Right renal cortex interstitium (tissue), 3 donors: ENCODE results near the gene PSMB7. TPM values are rescaled to one million over a fixed set of nuclear protein-coding genes. Genes with fewer than 3 reads are reported as not detected.
"Not testable (repeated sequence)": the region's sequence is repeated elsewhere in the genome, so short reads cannot be mapped to it uniquely, and the experiment has no call there.

Experiments used
- DNase-seq, 3 donors: peaks; one replicate each; pipeline ENCODE4 v3.0.0-alpha.2; 2013; ENCODE audit warnings: low read depth in 3 of 3, low spot score in 2 of 3
- polyA plus RNA-seq, 3 donors: library from polyadenylated mRNA; unstranded; fragments of 120-200 nt; gene quantifications; one replicate each; pipeline ENCODE4 v1.2.1, GENCODE V29; 2013; ENCODE audit not compliant: insufficient read length in 3 of 3

The PSMB7 gene
- polyA plus RNA-seq, 3 donors = 233 to 239 (median 236) TPM

DNA sequence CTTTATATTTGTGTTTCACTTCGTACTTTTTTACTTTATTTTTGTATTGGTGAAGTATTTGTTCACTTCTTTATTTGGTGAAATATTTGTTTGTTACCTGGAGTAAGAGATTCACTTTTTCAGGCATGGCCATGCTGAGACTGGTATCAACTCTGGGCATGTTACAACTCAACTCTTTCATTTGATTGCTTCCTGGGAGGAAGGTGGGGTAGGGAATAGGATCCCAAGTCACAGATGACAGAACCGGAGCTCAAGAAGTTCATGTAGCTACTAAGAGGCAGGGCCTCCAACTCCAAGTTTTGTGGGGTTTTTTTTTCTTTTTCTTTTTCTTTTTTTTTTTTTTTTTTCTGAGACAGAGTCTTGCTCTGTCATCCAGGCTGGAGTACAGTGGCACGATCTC lies 28.9 kb upstream of the PSMB7 start:
- no peak for DNase-seq

DNA sequence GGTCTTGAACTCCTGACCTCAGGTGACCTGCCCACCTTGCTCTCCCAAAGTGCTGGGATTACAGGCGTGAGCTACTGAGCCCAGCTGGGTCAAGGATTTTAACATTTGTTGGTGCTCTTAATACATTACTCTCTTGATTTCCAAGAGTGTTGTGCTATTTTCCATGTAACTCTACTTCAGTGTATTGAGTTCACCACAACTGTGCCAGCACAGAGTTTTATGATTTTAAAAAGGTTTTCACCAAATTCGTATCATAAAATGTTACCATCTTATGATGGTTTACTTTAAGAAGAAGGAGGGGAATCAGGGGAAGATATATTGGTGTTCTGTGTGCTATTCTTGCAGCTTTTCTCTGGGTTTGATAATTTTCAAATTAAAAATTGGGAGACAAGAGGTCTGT lies 28.4 kb upstream of the PSMB7 start:
- no peak for DNase-seq

DNA sequence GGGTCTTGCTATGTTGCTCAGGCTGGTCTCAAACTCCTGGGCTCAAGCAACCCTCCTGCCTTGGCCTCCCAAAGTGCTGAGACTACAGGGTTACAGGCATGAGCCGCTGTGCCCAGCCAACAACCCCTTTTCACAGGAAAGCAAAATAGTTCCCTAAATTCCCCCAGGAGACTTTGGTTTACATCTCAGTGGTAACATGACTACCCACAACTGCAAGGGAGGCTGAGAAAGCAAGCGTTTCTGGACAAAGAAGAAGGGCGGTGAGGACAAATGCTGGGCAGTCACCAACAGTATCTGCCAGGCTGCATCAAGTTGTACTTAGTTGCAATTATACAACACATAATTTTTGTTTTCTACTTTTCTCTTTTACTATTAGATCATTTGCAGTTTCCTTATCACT lies 27.6 kb upstream of the PSMB7 start:
- no peak for DNase-seq

DNA sequence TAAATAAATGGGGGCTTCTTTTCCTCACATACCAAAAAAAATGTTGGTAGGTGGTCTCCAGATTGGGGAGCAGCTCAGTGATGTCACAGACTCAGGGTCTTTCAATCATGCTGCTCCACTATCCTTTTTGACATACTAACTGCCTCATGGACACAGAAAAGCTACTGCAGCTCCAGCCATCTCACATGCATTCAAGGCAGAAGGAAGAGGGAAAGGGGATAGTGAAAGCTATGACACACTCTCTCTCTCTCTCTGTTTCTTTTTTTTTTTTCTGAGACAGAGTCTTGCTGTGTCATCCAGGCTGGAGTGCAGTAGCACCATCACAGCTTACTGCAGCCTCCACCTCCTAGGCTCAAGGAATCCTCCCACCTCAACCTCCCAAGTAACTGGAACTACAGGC lies 27.1 kb upstream of the PSMB7 start:
- no peak for DNase-seq

DNA sequence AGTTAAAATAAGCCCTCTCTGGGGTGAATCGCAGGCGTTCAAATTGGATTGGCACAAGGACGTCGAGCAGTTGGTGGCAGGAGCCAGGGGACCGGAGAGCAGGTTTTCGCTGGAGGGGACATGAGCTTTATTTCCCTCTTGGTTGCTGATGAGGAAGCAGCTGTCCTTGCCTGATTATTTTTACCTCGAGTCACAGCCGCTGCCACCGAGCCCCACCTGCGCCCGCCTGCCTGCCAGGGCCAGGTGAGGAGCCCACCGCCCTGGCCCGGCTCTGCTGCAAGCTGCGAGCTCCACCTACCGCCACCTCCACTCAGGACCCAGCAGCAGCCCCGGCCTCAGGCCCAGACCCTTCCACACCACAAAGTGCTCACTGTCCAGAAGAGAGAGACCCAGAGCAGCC lies 26.0 kb upstream of the PSMB7 start:
- no peak for DNase-seq

DNA sequence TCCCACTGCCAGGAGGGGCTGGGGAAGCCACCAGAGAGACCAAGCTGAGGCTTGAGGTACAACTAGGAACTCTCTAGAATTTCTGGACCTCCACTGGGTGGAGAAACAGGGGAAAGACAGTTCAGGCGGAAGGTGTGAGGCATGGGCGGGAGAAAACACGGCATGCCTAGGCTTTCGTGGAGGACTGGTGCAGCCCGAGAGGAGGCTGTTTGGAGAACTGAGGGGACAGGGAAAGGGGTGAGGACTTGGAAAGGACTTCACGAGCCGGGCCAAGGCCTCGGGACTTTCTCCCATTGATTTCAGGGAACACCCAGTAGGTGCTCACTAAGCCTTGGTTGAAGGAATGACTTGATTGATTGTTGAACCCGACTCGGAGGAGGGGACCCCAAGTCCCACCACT lies 25.5 kb upstream of the PSMB7 start:
- DNase-seq = no peak

DNA sequence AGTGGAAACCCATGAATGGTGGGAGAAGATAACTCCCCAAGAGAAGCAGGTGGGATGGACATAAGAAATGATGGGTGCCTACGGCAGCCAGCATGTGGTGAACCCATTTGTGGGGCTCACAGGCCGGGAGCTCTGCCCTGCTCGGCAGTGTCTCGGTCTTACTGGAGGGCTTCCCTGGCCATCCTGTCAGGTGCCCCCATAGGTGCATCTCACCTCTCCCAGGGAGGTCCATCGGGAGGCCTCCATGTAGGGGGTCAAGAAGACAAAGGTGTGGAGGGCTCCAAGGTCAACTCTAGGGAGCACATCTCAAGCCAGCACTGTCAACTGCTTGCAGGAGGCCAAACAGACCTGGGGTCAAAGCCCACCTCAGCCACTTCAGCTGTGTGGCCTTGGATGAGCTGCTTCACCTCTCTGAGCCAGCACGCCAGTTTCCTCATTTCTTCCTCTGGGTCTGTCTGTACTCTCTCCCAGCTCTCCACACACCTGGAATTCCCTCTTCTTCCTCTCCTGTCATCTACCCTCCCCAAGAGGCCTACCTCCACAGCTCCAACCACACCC lies 24.5 kb upstream of the PSMB7 start:
- no peak for DNase-seq

DNA sequence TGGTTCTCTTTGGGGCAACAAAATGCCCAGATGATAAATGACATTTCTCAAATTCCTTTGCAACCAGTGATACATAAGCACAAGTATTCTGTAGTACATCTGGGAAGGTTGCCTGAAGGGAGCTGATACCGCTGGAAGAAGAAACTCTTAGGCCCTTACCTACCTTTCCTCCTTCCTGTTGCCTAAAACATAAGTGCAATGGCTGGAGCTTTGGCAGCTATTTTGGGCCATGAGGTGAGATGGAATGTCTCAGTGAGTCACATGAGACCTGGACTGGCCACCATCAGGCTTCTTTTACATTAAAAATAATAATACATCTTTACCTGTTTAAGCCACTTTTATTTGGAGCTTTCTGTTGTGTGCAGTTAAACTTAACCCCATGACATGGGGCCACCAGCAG lies 23.8 kb upstream of the PSMB7 start:
- no peak for DNase-seq

DNA sequence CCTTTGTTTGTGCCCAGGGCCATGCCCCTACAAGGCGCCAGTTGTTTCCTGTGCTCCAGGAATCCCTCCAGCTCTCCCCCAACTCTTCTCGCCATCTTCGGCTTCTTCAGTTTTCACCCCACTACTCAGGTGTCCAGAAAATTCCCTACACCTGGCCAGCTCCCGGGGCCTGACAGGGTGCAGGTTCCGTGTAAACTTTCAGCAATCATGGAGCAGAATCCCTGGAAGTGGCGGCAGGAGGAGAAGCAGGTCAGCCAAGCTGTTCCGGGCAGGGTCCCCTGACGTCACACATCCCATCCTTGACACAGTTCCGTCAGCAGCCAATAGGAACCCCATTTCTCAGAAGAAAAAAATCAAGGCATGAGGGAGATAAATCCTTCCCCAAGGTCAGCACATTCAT lies 22.8 kb upstream of the PSMB7 start:
- DNase-seq = no peak

DNA sequence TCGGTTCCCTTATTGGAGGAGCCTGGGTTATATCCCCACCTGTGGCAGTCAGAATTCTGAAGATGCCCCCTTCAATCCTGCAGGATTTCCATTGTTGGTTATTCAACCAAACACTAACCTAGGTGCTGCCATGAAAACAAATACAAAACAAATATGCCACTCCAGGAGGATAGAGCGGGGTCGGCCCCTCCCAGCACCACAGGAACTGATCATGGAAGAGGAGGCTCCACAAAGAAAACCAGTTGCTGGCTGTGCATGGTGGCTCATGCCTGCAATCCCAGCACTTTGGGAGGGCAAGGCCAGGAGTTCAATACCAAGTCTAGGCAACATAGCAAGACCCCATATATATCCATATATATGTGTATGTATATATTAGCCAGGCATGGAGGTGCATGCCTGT lies 21.8 kb upstream of the PSMB7 start:
- DNase-seq = no peak

DNA sequence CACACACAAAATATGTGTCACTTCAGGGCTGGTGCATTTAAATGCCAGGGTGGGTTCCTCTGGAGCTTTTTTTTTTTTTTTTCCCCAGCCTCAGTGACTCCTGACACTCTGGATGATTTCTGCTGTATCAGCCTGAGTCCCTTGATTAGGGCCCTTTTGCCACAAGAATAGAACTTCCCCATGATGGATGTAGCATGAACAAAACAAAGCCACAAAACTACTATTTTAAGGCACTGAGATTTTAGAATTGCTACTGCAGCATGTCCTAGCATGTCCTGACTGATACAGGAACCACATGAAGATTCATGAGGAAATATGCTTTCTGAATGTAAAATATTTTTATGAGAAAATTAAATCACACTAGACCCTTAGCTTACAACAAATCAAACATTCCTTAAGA lies 21.1 kb upstream of the PSMB7 start:
- DNase-seq = no peak

DNA sequence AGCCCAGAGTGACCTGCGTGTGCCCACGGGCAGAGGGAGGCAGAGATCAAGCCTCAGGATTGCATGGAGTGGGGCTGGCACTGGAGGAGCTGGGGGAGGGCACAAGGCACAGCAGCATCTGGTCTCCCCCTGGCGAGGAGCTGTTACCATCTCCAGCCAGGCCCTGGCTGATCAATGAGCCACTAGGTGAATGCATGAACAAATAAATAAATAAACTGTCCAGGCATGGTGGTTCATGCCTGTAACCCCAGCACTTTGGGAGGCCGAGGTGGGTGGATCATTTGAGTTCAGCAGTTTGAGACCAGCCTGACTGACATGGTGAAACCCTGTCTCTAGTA lies 14.3 kb upstream of the PSMB7 start:
- DNase-seq = no peak

DNA sequence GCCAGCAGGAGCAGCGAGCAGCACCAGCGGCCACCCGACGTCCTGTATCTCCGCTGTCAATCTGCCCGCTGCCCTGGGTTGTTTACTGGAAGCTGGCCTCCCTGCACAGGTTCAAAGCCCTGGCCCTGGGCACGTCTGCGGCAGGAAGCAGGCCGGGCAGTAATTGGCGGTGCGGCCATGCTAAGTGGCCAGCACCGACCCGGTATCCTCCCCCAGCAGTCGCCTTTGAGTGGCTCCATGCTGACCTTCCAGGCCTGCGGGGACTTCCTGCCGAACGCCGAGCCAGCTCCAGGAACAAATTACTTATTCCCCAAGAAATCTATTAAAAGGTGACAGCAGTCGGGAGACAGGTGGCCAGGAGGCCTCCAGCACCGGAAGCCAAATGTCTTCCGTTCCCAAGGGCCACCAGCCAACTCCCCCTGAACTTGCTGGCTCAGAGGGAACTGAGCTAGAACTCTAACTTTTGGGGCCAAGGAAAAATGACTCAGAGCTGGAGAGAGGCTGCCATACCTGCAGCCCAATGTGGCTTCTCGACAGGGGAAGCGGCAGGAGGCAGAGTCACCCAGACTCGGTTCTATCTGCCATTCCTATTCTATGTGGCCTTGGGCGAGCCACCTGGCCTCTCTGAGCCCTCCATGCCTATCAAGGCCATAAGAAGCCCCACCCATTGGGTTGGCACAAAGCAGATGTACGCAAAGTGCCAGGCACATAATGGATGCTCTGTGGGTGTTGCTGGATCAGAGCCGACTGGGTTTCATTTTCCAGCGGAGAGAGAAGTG lies 13.7 kb upstream of the PSMB7 start:
- no peak for DNase-seq

DNA sequence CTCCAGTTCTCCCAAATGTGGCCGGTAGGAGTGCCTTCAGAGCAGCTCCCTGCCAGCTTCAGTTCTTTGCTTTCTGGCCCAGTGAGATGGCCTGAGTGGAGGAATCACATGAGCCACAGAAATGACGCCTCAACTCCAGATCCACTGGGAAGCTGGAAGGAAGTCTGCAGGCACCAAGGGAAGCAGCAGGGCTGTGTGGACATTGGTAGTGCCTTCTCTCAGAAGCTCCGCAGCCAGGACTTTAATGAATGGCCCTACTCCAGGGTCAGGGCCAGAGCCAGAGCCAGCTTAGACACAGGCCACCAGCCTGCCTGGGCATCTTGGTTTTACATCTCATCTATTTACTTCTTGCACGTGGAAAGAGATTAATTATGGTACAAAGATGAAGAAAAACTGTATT lies 12.0 kb upstream of the PSMB7 start:
- DNase-seq = no peak

DNA sequence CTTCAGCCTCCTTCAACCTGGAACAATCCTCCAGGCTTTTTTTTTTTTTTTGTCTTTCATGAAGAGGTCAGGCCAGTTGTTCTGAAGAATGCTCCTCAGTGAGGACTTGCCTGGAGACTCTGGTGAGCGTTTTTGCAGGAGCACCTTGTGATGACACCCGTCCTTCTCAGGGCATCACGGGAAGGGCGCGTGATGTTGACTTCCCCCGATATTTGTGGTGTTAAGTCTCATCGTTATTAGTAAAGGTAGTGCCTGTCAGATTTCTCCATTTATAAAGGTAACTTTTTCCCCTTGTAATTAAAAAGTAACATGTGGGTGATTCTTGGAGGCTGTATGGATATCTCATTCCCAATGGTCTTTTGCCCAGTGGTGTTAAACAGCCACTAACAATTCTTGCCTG lies 11.1 kb upstream of the PSMB7 start:
- no peak for DNase-seq

DNA sequence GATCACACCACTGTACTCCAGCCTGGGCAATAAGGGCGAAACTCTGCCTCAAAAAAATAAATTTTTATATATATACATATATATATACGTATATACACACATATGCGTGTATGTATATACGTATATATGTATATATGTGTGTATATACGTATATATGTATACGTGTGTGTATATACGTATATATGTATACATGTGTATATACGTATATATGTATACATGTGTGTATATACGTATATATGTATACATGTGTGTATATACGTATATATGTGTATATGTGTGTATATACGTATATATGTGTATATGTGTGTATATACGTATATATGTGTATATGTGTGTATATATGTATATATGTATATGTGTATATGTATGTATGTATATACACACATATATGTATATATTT lies 10.5 kb upstream of the PSMB7 start:
- DNase-seq = not testable (repeated sequence)

DNA sequence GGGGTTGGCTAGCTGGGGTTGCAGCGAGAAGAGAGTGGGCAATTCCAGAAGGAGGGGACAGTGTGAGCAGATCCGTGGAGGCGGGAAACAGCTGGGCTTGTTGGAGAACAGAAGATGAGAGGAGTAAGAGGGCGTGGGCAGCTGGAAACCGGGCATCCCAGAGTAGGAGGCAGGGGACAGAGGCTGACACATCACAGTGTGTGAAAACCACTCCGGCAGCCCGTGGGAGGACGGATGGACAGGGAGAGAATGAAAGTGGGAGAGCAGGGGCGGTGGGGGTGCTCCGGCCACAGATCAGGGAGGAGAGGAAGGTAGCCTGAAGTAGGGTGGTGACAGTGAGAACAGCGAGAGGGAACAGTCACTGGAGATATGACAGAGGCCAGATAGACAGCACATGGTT lies 8.3 kb upstream of the PSMB7 start:
- no peak for DNase-seq

DNA sequence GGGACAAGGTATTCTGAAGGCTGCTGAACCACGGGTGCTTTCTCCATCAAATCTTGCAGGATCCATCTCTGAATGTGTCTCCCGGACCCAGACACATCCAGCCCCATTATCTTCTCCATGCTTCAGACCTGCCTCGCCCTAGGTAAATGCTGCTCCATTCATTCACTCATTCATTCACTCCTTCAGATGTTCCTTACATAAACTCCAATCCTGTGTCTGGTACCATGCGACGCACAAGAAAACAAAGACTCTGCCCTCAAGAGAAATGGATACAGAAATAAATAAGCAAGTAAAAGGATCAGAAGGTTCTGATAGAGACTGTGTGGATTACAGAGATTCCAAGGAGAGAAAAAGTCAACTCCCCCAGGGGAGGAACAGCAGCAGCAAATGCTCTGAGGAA lies 7.9 kb upstream of the PSMB7 start:
- DNase-seq = no peak

DNA sequence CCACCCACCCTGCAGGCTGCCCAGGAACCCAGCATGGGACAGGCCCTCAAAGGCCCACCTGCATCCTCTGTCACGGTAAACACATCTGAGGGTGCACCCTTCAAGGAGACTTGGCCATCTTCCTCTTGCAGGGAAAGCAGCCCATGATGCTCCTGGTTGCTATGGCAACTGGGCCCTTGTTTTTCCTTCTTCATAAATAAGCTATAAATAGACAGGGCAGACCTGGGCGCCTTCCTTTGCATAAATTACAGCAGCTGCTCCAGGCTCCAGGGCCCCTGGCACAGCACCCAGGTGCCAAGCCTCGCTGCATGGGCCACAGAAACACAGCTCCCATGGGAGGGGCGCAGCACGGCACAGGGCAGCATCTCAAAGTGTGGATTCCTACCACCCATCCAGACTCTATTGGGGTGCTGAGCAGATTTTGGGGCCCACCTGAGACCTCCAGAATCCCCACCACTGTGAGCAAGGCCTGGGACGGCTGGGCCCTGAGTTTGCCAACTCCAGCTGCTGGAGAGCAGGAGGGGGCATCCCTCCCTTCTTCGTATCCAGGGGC lies 5.8 kb upstream of the PSMB7 start:
- no peak for DNase-seq

DNA sequence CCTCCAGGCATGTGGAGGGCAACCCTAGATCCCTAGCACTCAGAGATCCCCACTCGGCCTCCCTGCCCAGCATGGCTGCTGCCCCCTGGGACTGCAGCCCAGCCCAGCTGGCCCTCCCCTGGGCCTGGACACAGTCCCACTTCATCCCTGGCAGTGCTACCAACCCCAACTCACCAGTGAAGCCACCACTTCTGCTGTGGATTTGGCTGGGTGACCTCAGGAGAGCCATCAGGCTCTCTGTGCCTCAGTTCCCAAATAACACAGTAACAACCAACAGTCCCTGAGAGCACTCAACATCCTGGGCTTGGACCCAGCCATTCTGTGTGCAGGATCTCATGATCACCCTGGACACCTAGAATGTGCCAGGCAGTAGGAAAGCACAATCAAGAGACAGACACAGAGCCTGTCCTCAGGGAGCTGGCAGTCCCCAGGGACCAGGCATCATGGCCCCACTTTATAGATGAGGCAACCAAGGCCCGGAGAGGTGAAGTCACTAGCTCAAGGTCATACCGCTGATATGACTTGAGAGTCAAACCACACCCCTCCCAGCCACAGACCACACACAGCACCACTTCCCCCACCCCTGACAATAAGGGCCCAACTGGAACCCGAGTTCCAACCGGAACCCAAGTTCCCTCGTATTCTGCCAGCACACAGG lies 4.7 kb upstream of the PSMB7 start:
- DNase-seq = no peak

DNA sequence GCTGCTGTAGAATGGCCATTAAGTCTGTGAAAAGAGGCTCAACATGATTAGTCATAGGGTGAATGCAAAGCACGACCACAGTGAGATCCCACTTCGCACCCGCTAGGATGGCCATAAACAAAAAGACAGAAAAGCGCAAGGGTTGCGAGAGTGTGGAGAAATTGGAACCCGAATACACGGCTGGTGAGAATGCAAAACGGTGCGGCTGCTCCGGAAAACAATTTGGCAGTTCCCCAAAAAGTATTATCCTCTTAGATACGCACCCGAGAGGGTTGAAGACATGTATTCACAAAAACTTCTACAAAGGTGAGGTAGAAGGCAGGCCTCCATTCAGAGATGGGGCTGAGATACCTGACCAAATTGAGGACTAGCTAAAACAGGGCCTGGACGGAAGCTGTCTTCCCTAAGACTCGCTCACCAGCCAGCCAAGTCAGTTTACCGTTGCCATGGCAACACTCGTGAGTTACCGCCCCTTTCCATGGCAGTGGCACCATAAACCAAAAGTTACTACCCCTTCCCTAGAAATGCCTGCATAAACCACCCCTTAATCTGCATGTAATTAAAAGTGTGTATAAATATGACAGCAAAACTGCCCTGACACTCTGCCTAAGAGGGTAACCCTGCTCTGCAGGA lies 726 bp upstream of the PSMB7 start:
- DNase-seq = no peak

DNA sequence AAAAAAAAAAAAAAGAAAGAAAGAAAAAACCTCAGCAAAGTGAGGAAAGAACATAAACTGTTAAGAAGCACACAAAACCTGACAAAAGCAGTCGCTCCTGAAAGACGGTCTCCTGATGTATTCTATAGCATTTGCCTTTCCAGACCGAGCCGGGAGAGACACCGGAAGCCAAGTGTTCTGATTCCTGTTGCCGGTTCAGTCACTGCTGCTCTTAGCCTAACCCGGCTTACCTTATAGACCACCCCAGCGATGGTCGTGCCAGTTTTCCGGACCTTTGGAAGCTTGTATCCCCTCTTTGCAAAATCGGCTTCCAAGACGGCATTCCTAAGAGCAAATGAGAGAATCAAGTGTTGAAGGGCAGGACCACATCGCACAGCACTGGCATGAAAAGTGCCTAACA lies 630 bp downstream of the PSMB7 start:
- no peak for DNase-seq
